ENCODE data around the gene HSDL1. TPM values are rescaled to one million over a fixed set of nuclear protein-coding genes. Genes with fewer than 3 reads are reported as not detected.

Gene HSDL1
- total RNA-seq, 1 donor from 2014 or later, result 50.2 TPM

GRCh38 chr16:84180519-84181140, 35.7 kb upstream of the HSDL1 start:
- H3K27me3 Mint-ChIP-seq (ENCODE audit: unreplicated experiment), result peaks cover 2% of the 10 kb centered on the region
- H3K9me3 Mint-ChIP-seq (ENCODE audit: unreplicated experiment), result no peaks in the 10 kb centered on the region
- H3K36me3 Mint-ChIP-seq (ENCODE audit: low read depth, unreplicated experiment), result peaks cover 23% of the 10 kb centered on the region
- TF ChIP-seq, protein P1, sequence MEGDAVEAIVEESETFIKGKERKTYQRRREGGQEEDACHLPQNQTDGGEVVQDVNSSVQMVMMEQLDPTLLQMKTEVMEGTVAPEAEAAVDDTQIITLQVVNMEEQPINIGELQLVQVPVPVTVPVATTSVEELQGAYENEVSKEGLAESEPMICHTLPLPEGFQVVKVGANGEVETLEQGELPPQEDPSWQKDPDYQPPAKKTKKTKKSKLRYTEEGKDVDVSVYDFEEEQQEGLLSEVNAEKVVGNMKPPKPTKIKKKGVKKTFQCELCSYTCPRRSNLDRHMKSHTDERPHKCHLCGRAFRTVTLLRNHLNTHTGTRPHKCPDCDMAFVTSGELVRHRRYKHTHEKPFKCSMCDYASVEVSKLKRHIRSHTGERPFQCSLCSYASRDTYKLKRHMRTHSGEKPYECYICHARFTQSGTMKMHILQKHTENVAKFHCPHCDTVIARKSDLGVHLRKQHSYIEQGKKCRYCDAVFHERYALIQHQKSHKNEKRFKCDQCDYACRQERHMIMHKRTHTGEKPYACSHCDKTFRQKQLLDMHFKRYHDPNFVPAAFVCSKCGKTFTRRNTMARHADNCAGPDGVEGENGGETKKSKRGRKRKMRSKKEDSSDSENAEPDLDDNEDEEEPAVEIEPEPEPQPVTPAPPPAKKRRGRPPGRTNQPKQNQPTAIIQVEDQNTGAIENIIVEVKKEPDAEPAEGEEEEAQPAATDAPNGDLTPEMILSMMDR (IDR thresholded peaks at IDR 0.05; ENCODE audit: unreplicated experiment), result no peak
- no peak overlapping the region for H3K27ac Mint-ChIP-seq (ENCODE audit: unreplicated experiment)
- H3K4me1 Mint-ChIP-seq (ENCODE audit: unreplicated experiment), result peaks cover 18% of the 10 kb centered on the region
- no peak overlapping the region for H3K4me3 Mint-ChIP-seq (ENCODE audit: unreplicated experiment)
- DNase-seq (ENCODE audit: low spot score), result no peak

GRCh38 chr16:84179612-84180320, 34.8 kb upstream of the HSDL1 start:
- peaks cover 23% of the 10 kb centered on the region for H3K36me3 Mint-ChIP-seq (ENCODE audit: low read depth, unreplicated experiment)
- H3K27ac Mint-ChIP-seq (ENCODE audit: unreplicated experiment), result no peak overlapping the region
- H3K9me3 Mint-ChIP-seq (ENCODE audit: unreplicated experiment), result no peaks in the 10 kb centered on the region
- no peak for DNase-seq (ENCODE audit: low spot score)
- TF ChIP-seq, protein P1 (IDR thresholded peaks at IDR 0.05; ENCODE audit: unreplicated experiment), result no peak
- H3K4me3 Mint-ChIP-seq (ENCODE audit: unreplicated experiment), result no peak overlapping the region
- peaks cover 4% of the 10 kb centered on the region for H3K27me3 Mint-ChIP-seq (ENCODE audit: unreplicated experiment)
- H3K4me1 Mint-ChIP-seq (ENCODE audit: unreplicated experiment), result peaks cover 17% of the 10 kb centered on the region

DNA sequence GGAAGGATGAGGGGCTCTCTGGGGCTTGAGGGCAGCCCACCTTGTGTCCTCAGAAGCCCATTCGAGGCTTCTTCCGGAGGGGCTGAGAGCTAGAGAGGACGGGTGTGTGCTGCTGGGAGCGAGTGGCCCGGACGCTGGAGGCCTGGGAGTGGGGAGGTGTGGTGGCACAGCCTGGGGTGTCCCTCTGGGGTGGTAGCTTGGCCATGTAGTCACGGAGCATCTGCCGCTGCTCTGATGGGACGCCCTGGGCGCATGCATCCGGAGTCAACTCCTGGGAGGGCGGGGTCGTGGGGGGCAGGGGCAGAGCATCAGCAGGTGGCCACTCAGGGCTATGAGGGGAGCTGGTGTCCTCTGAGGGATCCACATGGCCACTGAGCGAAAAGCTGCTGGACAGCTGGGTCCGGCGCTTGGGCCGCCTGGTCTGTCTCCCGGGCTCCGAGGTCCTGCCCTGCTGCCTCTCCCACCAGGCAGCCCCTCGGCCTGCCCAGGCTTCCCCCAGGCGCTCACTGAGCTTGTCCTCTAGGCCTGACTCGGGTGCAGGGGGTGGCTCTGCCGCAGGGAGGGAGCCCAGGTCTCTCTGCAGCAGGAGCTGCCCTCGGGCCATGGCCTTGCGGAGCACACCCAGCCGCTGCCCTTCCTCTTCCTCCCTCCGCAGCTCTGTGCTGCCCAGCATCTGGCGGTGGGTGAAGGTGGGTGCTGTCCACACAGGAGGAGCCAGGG, 34.1 kb upstream of the HSDL1 start:
- TF ChIP-seq, protein P1 (IDR thresholded peaks at IDR 0.05; ENCODE audit: unreplicated experiment), result no peak
- H3K9me3 Mint-ChIP-seq (ENCODE audit: unreplicated experiment), result no peaks in the 10 kb centered on the region
- H3K27me3 Mint-ChIP-seq (ENCODE audit: unreplicated experiment), result peaks cover 4% of the 10 kb centered on the region
- no peak overlapping the region for H3K4me3 Mint-ChIP-seq (ENCODE audit: unreplicated experiment)
- H3K4me1 Mint-ChIP-seq (ENCODE audit: unreplicated experiment), result peaks cover 11% of the 10 kb centered on the region
- H3K36me3 Mint-ChIP-seq (ENCODE audit: low read depth, unreplicated experiment), result peaks cover 19% of the 10 kb centered on the region
- no peak for DNase-seq (ENCODE audit: low spot score)
- H3K27ac Mint-ChIP-seq (ENCODE audit: unreplicated experiment), result no peak overlapping the region

- Mint-ChIP-seq H3K4me1 (ENCODE audit: unreplicated experiment) (peaks cover 11% of the 10 kb centered on the region), H3K27me3 (ENCODE audit: unreplicated experiment) (peaks cover 4% of the 10 kb centered on the region), H3K9me3 (ENCODE audit: unreplicated experiment) (no peaks in the 10 kb centered on the region), H3K36me3 (ENCODE audit: low read depth, unreplicated experiment) (peaks cover 16% of the 10 kb centered on the region), H3K27ac (ENCODE audit: unreplicated experiment) (peak overlapping the region; percentile 61), H3K4me3 (ENCODE audit: unreplicated experiment) (no peak overlapping the region)
- TF ChIP-seq, protein P1 (IDR thresholded peaks at IDR 0.05; ENCODE audit: unreplicated experiment), result no peak
- DNase-seq (ENCODE audit: low spot score), result no peak
These were observed 33.3 kb upstream of the HSDL1 start for GRCh38 chr16:84178146-84178765.

All from endothelial cell (in vitro differentiated cells).